Ovary (tissue), 9 donors: Measurements from ENCODE around the gene ITGB5. TPM values are rescaled to one million over a fixed set of nuclear protein-coding genes. Genes with fewer than 3 reads are reported as not detected.
A peak's percentile ranks its signal among the peaks of the same experiment; 100 is the strongest.

Experiments used
- microRNA counts: library from miRNA; unstranded; fragments of <30 nt; microRNA quantifications from one replicate; lab custom pipeline; 2016
- microRNA-seq, 3 donors: library from miRNA; unstranded; fragments of <30 nt; microRNA quantifications; one replicate each; pipeline versions ENCODE4 to v1.2.0, GENCODE V29; 2019 to 2020
- polyA plus RNA-seq, 2 donors: library from polyadenylated mRNA; stranded (reverse); fragments of 200-250 nt in 1 of 2; fragments of 350-450 nt in 1 of 2; fragmentation: Illumina TruSeq in 1 of 2; extraction: RNeasy Lipid Tissue Mini Kit (QIAGEN cat#74804) in 1 of 2; gene quantifications; one replicate each; pipeline ENCODE4 v1.2.3, GENCODE V29; 2013 to 2014
- small RNA-seq: library from RNA; depleted of rRNA; stranded (forward); fragments of <200 nt; gene quantifications from one replicate; pipeline ENCODE3, GENCODE V24; 2016
- total RNA-seq, 7 donors: library from RNA; depleted of rRNA in 2 of 7; stranded (reverse); fragments of >200 nt in 2 of 7; fragmentation: NEBNext Ultra II Directional in 3 of 7; extraction: Animal tissue kit (Norgen Biotek cat#: 25700) in 3 of 7; gene quantifications; one replicate each; pipeline versions ENCODE4 v1.1.0 to v1.2.4, GENCODE V29; 2016 to 2023
- donor health status: DM: no; HTN: no; CAD: no; lungs with moderate emphysema.
- donor health status: DM: no; HTN: no; CAD: no.
- donor health status: Bipolar disorder and iron deficiency.
- donor health status: DM: yes; HTN: yes; CAD: no.
- donor health status: DM: no; HTN: no; CAD: no.
- donor health status: DM: yes; HTN: yes; CAD: no.

ITGB5 gene
- total and polyA plus RNA-seq, 9 donors: 31.0 to 109 (median 38.0) TPM

MicroRNAs within 50 kb of the gene (microRNA counts, 767-probe panel; counts per million panel counts)
- 530 counts per million, percentile 78 among the panel's probes with 10 or more counts for microRNA hsa-miR-544b (lab: Ali Mortazavi, UCI)

Small RNA genes lying within 50 kb of the gene (microRNA-seq; reads per million reads assigned to microRNA genes)
- 0 reads per million in 3 donors for gene MIR544B

Small RNA genes lying within 50 kb of the gene (small RNA-seq; reads per million reads assigned to genes)
- gene MIR544B: not detected

Other genes with a start within 250 kb of the ITGB5 start
- gene UMPS, start 156.9 kb downstream of the ITGB5 start, total RNA-seq: 10 to 100 TPM; 16.9 to 39.5 (median 27.5) TPM
- gene UMPS, start 156.9 kb downstream of the ITGB5 start, polyA plus RNA-seq: 10 to 100 TPM; 15.2 to 20.1 TPM
- gene MUC13, start 47.4 kb upstream of the ITGB5 start, total RNA-seq: 1 to 10 TPM in 1 of 7 donors, under 1 TPM in 3, not detected in 3; 0.15 to 1.5 (median 0.37) TPM
- under 1 TPM in 1 of 2 donors, not detected in 1; 0.04 TPM for gene MUC13, start 47.4 kb upstream of the ITGB5 start, polyA plus RNA-seq
- gene HEG1, start 168.6 kb upstream of the ITGB5 start, total RNA-seq: 10 to 100 TPM; 17.4 to 54.7 (median 35.6) TPM
- 10 to 100 TPM; 12.2 to 64.7 TPM for gene HEG1, start 168.6 kb upstream of the ITGB5 start, polyA plus RNA-seq